Lower lobe of right lung (tissue), 2 donors: ENCODE results near the gene SHISA6. TPM values are rescaled to one million over a fixed set of nuclear protein-coding genes. Genes with fewer than 3 reads are reported as not detected.

Source experiments
- ATAC-seq, 2 donors: fragments of 200-7000 bp; cut with Tn5 transposase; one replicate each; pipeline ENCODE4 v1.9.1; 2020 to 2022; ENCODE audit warnings: mild to moderate bottlenecking in 2 of 2, moderate library complexity in 2 of 2
- DNase-seq: peaks from one replicate; pipeline ENCODE4 v3.0.0-alpha.2; 2020
- H3K27ac ChIP-seq: fragments of 200-600 bp; one replicate; pipeline ENCODE4 v1.8.0; 2022
- H3K27me3 ChIP-seq: fragments of 200-600 bp; one replicate; pipeline ENCODE4 v1.8.0; 2022; ENCODE audit warnings: low read depth
- H3K36me3 ChIP-seq: fragments of 200-600 bp; one replicate; pipeline ENCODE4 v1.8.0; 2022; ENCODE audit warnings: mild to moderate bottlenecking
- H3K4me1 ChIP-seq: fragments of 200-600 bp; one replicate; pipeline ENCODE4 v1.8.0; 2022
- H3K4me3 ChIP-seq: fragments of 200-600 bp; one replicate; pipeline ENCODE4 v1.8.0; 2022; ENCODE audit warnings: mild to moderate bottlenecking
- H3K9me3 ChIP-seq: fragments of 200-600 bp; one replicate; pipeline ENCODE4 v1.8.0; 2022
- intact Hi-C: fragments of 100-400 bp; cut with DNase I; formaldehyde crosslinking; loops from one replicate; pipeline ENCODE4 v1.11.0; 2022
- total RNA-seq: library from RNA; stranded (reverse); fragmentation: NEBNext Ultra II Directional; extraction: Animal tissue kit (Norgen Biotek cat#: 25700); gene quantifications from one replicate; pipeline ENCODE4 v1.2.1, GENCODE V29; 2021
- TF ChIP-seq, protein P1 (sequence below): fragments of 200-600 bp; IDR thresholded peaks from one replicate; pipeline ENCODE4 v1.8.0; 2022; ENCODE audit warnings: antibody characterized with exemption, mild to moderate bottlenecking
- donor health status: DM: no; HTN: yes; CAD: no; lungs with severe emphysema.

Gene SHISA6
- total RNA-seq, 1 donor from 2014 or later: 0.44 TPM

DNA sequence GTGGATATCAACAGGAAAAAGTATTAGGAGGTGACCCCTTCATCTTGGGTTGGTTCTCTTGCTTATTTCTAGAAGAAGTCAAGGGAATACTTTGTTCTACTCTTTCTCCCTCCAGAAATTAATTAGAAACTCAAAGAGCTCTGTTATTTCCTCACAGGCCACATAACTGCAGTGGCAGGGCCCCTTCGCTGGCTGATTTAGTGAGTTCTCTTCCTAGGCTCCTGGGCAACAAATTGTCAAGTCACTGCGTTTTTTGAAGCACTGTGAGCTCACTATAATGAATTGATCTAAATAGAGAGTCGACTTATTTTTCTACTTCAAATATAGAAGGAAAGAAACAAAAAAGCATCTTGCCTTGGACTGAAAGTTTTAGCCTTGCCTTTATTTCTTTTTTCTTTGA is 4.8 kb downstream of the SHISA6 start:
- TF ChIP-seq, protein P1, sequence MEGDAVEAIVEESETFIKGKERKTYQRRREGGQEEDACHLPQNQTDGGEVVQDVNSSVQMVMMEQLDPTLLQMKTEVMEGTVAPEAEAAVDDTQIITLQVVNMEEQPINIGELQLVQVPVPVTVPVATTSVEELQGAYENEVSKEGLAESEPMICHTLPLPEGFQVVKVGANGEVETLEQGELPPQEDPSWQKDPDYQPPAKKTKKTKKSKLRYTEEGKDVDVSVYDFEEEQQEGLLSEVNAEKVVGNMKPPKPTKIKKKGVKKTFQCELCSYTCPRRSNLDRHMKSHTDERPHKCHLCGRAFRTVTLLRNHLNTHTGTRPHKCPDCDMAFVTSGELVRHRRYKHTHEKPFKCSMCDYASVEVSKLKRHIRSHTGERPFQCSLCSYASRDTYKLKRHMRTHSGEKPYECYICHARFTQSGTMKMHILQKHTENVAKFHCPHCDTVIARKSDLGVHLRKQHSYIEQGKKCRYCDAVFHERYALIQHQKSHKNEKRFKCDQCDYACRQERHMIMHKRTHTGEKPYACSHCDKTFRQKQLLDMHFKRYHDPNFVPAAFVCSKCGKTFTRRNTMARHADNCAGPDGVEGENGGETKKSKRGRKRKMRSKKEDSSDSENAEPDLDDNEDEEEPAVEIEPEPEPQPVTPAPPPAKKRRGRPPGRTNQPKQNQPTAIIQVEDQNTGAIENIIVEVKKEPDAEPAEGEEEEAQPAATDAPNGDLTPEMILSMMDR: no peak
- ATAC-seq: no peak
- H3K4me3 ChIP-seq: no peak overlapping the region
- no peak overlapping the region for H3K27ac ChIP-seq
- no peak for DNase-seq
- H3K4me1 ChIP-seq: no peaks in the 10 kb centered on the region
- intact Hi-C loops: no loop called here
- no peaks in the 10 kb centered on the region for H3K36me3 ChIP-seq
- peaks cover 44% of the 10 kb centered on the region for H3K27me3 ChIP-seq
- H3K9me3 ChIP-seq: no peaks in the 10 kb centered on the region

DNA sequence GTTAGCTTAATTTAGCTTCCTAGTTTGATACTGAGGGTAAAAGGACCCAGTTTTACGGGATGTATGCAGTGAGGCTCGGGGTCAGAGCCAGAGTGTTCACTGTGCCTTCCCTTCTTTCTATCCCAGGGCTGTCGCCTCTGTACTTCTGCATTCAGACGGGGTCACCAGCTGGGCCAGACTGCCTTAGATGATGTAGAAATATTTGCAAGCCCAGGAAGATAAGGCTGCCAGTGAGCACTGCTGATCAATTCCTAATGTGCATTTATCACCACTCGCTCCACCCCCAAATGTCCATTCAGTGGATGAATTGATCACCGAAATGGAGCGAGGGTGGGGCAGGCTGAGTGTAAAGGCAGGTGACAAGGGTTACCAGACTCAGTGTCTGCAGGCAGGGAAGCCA is 9.1 kb downstream of the SHISA6 start:
- ATAC-seq (no peak), DNase-seq (no peak)
- H3K27me3 ChIP-seq: peaks cover 12% of the 10 kb centered on the region
- intact Hi-C loops: no loop called here
- H3K27ac ChIP-seq: no peak overlapping the region
- no peak overlapping the region for H3K4me3 ChIP-seq
- no peaks in the 10 kb centered on the region for H3K36me3 ChIP-seq
- no peaks in the 10 kb centered on the region for H3K4me1 ChIP-seq
- TF ChIP-seq, protein P1: no peak
- H3K9me3 ChIP-seq: no peaks in the 10 kb centered on the region

DNA sequence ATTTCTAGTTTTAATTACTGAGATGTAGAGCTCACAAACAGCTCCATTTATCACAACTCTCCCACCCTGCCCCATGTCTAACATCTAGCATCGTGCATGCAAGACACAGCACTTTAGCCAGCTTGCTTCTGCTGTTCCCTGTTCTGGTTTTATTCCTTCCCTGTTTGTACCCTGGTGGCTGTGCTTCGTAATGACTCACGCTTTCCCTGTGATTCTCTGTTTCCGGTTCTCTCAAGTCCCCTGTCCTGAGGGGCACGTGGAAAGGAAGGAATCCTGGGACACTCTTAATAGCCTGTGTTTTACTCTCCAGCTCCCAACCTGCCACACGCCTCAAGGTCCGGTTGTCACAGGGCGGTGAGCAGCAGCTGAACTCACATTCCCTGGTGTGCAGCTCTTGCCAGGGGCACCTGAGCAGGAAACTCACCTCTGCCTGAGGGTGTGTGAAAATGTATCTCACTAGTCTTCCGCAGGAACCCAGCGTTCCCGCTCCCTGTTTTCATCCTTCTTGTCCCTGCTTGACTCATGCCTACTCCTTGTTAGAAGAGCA is 10.6 kb downstream of the SHISA6 start:
- intact Hi-C loops: no loop called here
- no peak for ATAC-seq
- DNase-seq: no peak

DNA sequence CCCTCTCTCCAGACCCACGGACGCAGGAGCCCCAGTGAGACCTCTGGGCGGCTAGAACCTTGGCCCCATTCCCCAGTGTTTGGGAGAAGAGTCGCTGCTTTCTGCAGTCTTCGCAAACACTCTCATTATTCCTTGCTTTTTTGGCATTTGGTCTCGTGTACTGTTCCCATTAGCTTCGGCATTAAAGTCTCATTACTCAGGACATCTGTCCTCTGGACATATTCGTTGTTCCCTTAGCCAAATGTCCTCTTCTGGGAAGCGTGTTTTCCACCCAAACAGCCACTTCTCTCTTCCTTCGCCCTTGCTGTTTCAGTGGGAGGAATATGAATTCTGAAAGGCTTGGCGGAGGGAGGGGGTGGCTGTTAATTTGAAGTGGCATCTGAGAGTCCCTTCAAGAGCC is 11.1 kb downstream of the SHISA6 start:
- Histone ChIP-seq H3K9me3 (no peaks in the 10 kb centered on the region), H3K4me1 (no peaks in the 10 kb centered on the region), H3K27ac (no peak overlapping the region), H3K27me3 (peaks cover 7% of the 10 kb centered on the region), H3K36me3 (no peaks in the 10 kb centered on the region), H3K4me3 (no peak overlapping the region)
- TF ChIP-seq, protein P1: no peak
- ATAC-seq: no peak
- DNase-seq: no peak
- intact Hi-C loops: no loop called here

More for the DNA sequence above, 10.6 kb downstream of the SHISA6 start:
- H3K4me1 ChIP-seq: no peaks in the 10 kb centered on the region
- no peak overlapping the region for H3K4me3 ChIP-seq
- TF ChIP-seq, protein P1: no peak
- H3K36me3 ChIP-seq: no peaks in the 10 kb centered on the region
- no peaks in the 10 kb centered on the region for H3K9me3 ChIP-seq
- H3K27ac ChIP-seq: no peak overlapping the region
- peaks cover 8% of the 10 kb centered on the region for H3K27me3 ChIP-seq

DNA sequence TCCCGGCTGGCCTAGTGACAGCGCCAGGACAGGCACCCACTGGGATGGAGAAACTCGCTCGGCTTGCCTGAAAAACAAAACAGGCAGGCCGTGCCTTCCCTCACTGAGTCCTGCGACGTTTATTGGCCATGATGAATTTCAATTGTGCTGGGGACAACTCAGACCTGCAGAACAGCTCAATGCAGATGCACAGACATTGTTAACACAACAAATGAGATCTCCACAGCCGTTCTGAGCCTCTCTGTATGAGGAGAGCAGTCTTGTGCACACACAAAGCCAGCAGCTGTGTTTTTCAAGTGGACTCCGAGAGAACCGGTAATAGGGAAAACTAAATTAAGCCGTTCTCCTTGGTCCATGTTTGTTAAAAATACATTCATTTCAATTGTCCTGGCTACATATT is 15.9 kb downstream of the SHISA6 start:
- H3K4me3 ChIP-seq: no peak overlapping the region
- H3K27me3 ChIP-seq: no peaks in the 10 kb centered on the region
- no peak overlapping the region for H3K27ac ChIP-seq
- no peaks in the 10 kb centered on the region for H3K36me3 ChIP-seq
- H3K4me1 ChIP-seq: no peaks in the 10 kb centered on the region
- H3K9me3 ChIP-seq: no peaks in the 10 kb centered on the region
- no peak for ATAC-seq
- intact Hi-C loops: no loop called here
- DNase-seq: no peak
- TF ChIP-seq, protein P1: no peak
